HG02870 (cell line): ENCODE data around the gene IMP4.
"Not testable (repeated sequence)": the region's sequence is repeated elsewhere in the genome, so short reads cannot be mapped to it uniquely, and the experiment has no call there.

ENCODE experiments used
- ATAC-seq: cut with Tn5 transposase; IDR thresholded peaks from one replicate; pipeline ENCODE4 v1.9.1; 2021; ENCODE audit warnings: mild to moderate bottlenecking, moderate library complexity; ENCODE audit not compliant: unreplicated experiment

The IMP4 gene

GRCh38 chr2:130342533-130343275 lies at the start of gene IMP4:
Gene IMP4 (plus strand): TSS chr2:130342897. CDS start chr2:130342933, 36 bp downstream.
- ATAC-seq = peak; percentile 82

GRCh38 chr2:130300258-130300969 lies 42.3 kb upstream of the IMP4 start:
- ATAC-seq = no peak

- no peak for ATAC-seq
Observed at GRCh38 chr2:130300970-130301348, 41.7 kb upstream of the IMP4 start.

- no peak for ATAC-seq
Observed at GRCh38 chr2:130302164-130302886, 40.4 kb upstream of the IMP4 start.

GRCh38 chr2:130303169-130303568 lies 39.5 kb upstream of the IMP4 start:
- ATAC-seq = peak; percentile 71

GRCh38 chr2:130304726-130305125 lies 38.0 kb upstream of the IMP4 start:
- ATAC-seq = no peak

- ATAC-seq = no peak
Observed at GRCh38 chr2:130307850-130308249, 34.8 kb upstream of the IMP4 start.

- no peak for ATAC-seq
Observed at GRCh38 chr2:130310881-130311280, 31.8 kb upstream of the IMP4 start.

GRCh38 chr2:130313812-130314334 lies 28.8 kb upstream of the IMP4 start:
- ATAC-seq = no peak

- no peak for ATAC-seq
Observed at GRCh38 chr2:130314377-130314776, 28.3 kb upstream of the IMP4 start.

GRCh38 chr2:130316596-130316995 lies 26.1 kb upstream of the IMP4 start:
- no peak for ATAC-seq

GRCh38 chr2:130318906-130319305 lies 23.8 kb upstream of the IMP4 start:
- ATAC-seq = no peak

- no peak for ATAC-seq
Observed at GRCh38 chr2:130319536-130319935, 23.2 kb upstream of the IMP4 start.

- no peak for ATAC-seq
Observed at GRCh38 chr2:130327703-130328527, 14.8 kb upstream of the IMP4 start.

- no peak for ATAC-seq
Observed at GRCh38 chr2:130328710-130329109, 14.0 kb upstream of the IMP4 start.

- peak; percentile 85 for ATAC-seq
Observed at GRCh38 chr2:130332271-130333073, 10.2 kb upstream of the IMP4 start.

GRCh38 chr2:130333253-130333652 lies 9.4 kb upstream of the IMP4 start:
- not testable (repeated sequence) for ATAC-seq

- ATAC-seq = no peak
Observed at GRCh38 chr2:130334026-130334425, 8.7 kb upstream of the IMP4 start.

- no peak for ATAC-seq
Observed at GRCh38 chr2:130335226-130335625, 7.5 kb upstream of the IMP4 start.
